Activated CD4-positive, alpha-beta T cell treated with anti-CD3 and anti-CD28 coated beads, Interleukin-2, amount 50 U/mL, for 1 hour (primary cell): ENCODE data around the gene MFRP.

Experiments used
- DNase-seq: peaks from one replicate; pipeline ENCODE4 v3.0.0-alpha.2; 2020

The MFRP gene

GRCh38 chr11:119372260-119373058, 26.0 kb upstream of the MFRP start:
- no peak for DNase-seq

DNA sequence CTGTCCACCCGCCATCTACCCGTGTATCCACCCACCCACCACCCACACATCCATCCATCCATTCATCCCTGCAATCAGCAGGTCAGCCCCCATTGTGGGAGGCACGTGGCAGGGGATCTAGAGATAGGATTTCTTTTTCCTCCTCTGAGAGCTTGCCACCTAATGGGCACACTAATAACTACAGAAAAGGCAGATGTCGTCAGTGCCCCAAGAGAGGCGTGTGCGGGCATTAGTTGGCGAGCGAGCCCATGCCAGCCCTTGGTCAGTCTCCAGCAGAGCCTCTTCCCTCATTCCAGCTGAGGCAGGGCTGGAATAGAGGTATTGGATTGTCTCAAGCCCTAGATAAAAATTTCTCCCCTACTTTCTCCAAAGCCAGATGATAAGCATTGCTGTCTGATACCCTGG, 25.3 kb upstream of the MFRP start:
- no peak for DNase-seq

DNA sequence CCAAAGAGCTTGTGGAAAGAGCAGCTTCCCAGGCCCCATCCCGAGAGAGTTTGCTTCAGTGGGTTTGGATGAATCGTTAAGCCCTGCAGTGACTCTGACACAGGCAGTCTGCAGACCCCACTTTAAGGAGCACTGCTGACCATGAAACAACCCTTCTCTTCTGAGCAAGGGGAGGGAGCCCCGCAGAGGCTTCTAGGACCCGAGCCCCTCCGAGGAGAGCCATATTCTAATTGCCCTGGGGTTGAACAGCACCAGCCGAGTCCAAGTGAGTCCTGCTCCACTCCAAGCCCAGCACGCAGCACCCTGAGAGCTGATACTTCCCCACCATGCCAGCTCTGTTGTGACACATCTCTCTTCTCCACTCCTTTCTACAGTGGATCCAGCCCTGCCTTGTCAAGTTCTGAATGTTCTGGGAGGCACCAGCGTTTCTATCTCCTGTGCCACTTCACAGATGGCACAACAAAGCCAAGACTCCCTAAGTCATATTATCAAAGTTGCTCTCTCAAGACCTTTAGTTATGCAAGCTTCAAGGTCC, 24.6 kb upstream of the MFRP start:
- DNase-seq: no peak

DNA sequence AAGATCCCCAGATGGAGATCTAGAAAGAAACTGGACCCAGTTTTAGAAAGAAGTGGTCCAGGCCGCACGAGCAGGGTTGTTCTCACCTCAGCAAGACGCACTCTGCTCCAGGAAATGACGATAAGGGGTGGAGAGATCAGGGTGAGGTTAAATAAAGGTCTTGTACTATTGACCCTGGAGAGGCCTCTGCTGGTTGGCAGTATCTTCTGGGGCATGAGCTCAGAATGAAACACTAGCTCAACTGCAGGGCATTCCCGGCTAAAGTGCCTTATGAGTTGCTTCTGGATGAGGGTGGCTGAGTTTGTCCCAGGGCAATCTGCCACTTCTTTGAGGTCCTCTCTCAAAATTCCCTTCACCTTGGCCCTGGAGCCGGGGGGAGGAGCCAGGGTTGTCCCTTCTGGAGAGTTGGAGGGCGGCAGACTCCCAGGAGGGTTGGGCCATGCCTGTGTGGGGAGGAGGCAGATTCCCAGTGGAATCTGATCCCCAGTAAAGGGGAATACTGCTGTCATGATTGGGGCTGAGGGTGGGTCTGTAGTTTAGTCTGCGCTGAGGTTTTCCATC, 24.1 kb upstream of the MFRP start:
- DNase-seq: no peak

DNA sequence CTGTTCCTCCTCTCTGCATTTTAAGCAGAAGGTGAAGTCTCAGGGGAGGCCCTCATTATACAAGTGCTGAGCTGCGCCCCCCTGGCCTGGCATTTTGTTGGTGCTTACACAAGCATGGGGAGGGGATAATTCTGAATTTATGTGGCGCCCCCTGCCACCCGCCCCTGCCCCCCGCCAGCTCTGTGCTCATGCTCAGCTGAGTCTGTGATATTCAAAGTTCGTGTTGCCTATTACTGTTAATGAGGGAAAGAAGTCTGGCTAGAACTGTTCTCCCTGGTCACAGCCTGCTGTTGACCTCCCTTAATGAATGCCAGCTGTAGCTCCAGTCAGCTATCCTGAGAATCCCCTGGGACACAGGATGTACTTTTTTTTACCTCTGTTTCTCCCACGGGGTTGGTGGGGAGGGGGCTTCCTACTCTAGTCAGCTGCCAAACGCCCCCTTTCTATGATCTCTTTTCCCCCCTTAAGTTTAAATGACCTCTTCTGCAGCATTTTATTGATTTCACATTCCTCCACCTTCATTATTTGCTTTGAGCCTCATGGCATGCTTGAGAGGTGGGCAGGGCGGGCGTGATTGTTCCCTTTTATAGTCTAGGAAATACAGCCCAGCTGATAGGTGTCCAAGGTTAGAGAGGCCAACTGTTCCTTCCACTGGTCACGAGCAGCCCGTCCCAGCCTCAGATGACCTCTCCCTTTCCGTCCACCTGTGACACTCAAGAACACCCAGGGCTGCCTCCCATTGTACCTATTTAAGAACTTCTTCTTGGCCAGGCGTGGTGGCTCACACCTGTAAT, 22.8 kb upstream of the MFRP start:
- no peak for DNase-seq

- no peak for DNase-seq
These were observed 21.9 kb upstream of the MFRP start for GRCh38 chr11:119368121-119369034.

DNA sequence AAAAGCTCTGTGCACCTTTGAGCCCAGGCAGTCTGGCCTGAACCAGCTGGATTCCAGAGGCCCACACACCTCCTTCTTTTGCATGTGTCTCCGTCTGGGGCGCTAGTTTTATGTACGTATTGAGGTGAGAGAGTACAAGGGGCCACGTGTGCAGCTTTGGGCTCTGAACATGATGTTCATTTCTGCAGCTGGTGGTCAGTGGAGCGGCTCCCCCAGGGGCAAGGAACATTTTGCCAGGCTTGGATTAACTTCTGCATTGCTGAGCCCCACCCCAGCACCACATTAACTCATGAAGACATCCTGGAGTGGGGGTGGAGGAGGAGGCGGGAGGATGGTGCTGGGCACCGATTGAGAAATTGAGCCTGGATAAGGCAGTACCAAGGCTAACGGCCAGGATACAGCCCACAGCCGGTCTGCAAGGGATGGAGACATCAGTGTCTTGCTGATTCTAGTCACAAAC, 21.2 kb upstream of the MFRP start:
- no peak for DNase-seq

- DNase-seq: no peak
These were observed 20.4 kb upstream of the MFRP start for GRCh38 chr11:119366690-119367620.

DNA sequence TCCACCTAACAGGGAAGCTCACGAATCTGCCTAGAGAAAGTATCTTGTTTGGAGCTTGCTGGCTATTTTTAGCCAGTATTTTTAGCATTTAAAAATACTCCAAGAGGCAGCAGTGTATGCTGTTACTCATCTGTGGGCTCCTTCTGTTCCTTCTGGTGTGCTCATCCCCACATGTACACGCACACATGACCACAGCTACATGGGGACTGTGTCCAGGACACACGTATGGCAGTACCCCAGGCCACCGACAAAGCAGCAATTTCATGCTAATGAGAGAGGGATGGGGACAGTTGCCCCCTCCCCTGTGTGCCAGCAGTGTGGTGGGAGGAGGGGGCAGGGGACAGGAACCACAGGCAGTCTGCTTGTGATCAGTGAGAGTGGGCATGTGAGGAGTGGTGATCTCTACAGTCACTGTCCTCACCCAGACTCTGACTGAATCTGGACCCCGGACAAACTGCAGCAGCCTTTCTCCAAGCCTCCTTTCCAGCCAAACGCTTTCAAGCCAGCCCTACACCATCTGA, 18.6 kb upstream of the MFRP start:
- no peak for DNase-seq

DNA sequence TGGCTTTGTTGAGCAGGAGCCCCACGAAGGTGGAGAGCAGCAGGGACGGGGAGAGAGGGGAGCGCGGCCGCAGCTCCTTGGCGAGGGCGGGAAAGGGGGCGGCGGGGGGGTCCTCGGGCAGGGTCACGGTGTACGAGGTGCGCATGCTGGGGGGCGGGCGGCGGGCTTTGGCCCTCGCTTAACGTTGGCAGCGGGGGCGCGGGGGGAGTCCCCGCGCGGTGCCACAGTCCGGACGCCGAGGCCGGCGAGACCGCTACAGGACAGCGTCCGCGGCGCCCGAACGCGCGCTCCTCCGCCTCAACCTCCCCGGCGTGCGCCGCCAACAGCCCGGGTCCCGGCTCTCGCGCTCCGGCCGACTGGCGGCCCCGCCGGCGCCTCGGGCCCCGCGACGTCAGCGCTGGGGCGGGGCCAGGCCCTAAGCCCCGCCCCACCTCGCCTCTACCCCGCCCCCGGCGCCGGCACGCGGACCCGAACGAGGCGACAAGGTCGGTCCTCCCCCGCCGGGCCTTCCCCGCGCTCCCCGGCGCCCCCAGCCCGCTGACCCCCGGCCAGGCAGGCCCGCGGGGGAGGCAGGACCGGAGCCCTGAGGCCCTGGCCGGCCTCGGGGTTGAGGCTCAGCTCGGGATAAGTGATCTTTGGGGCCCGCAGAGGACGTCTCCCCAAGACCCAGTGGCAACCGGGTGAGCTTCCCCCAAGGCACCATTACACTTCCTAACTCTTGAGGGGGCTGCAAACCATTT, 17.5 kb upstream of the MFRP start:
- peak; percentile 48 for DNase-seq

DNA sequence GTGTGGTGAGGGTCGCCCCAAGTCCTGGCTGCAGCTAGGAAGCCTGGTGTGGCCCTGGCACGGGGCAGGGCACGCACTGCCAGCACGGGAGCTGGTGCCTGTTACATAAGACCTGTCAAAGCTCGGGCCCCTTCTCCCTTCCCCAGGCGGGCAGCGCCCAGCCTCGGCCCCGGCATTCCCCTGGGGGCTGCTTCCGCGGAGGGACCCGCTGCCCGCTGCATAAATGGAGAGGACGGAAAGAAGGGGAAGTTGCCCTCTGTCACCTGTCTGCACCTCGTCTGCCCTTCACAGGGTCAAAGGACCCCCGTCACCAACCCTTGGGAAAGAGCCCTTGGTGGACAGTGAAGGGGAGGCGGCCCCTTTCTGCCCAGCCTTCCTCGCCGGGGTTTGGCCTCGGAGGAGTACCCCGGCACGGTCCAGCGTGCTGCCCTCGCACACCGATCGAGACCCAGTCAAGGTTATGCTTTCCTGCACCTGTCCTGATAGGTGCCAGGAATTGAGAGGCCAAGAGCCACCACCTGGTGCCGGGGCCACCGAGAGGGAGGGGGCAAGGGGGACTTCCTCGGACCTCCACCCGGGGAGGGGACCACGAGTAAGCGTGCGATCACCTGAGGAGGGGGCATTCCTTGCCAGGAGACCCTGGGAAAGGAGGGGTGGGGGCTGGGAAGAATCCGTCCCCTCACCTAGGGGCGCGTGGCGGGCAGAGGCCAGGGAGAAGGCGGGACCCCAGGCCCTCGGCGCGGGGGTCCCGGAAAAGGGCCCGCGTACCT, 16.8 kb upstream of the MFRP start:
- no peak for DNase-seq

GRCh38 chr11:119362741-119363080, 16.2 kb upstream of the MFRP start:
- DNase-seq: no peak

GRCh38 chr11:119361941-119362725, 15.6 kb upstream of the MFRP start:
- DNase-seq: no peak

- no peak for DNase-seq
These were observed 14.7 kb upstream of the MFRP start for GRCh38 chr11:119361056-119361787.

- no peak for DNase-seq
These were observed 13.1 kb upstream of the MFRP start for GRCh38 chr11:119359365-119360214.

- no peak for DNase-seq
These were observed 10.6 kb upstream of the MFRP start for GRCh38 chr11:119357074-119357473.
